ENCODE results near the gene MUC22. TPM values are rescaled to one million over a fixed set of nuclear protein-coding genes. Genes with fewer than 3 reads are reported as not detected.

MUC22 gene
- total RNA-seq (not detected), polyA plus RNA-seq (not detected), total RNA-seq (not detected)

DNA sequence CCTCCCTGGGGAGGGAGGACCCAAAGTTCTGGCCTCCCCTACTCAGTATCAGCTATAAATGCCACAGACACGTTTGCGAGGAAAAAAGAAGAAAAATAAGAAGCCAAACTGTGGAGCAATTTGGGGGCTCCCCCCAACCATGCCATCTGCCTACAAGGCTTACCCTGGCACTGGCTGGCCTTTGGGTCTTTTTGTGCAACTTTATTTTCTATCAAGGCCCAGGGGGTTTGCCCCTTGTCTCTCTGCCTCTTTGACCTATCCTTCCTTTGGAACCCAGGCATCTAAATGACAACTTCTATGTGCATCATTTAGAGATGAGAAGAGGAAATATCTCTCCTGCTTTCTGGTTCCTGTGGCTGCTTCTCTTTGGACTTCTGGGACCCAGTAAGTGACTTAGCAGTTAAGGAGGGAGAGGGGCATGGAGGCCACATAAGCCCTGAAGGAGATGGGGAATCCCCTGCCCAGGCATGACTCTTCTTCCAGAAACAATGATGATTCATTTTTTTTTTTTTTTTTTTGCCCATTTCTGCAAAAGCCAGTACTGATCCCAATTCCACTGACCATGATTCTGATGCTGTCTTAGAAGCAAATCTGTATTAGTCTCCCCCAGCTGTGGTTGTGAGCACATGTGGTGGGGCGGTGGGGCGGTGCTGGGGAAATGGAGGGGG, at the start of gene MUC22:
TSS of gene MUC22 (plus strand) at position 82 of the 668 bp plus-strand sequence. CDS start at position 315, 233 bp downstream.
- DNase-seq (no peak), ATAC-seq (no peak)
- Histone ChIP-seq H3K9me3 (ENCODE audit: control insufficient read depth in 2 of 3, low read length in 3 of 3) (no peaks in the 10 kb centered on the region), H3K27me3 (ENCODE audit: control insufficient read depth in 2 of 2, insufficient read depth in 2 of 2, low read length in 2 of 2) (no peaks in the 10 kb centered on the region), H3K4me3 (ENCODE audit: low read length) (no peak within 1 kb of the TSS), H3K27ac (ENCODE audit: low read depth, low read length) (no peak within 1 kb of the TSS), H3K36me3 (ENCODE audit: control insufficient read depth in 2 of 3, insufficient read depth in 3 of 3, low read length in 3 of 3) (no peaks in the 10 kb centered on the region), H3K4me1 (ENCODE audit: control insufficient read depth in 2 of 2, insufficient read depth in 2 of 2, low read length in 2 of 2) (no peaks in the 10 kb centered on the region)
- H3K4me1 Mint-ChIP-seq: no peaks in the 10 kb centered on the region
- intact Hi-C loops (cut with micrococcal nuclease): no loop called here
- H3K36me3 Mint-ChIP-seq: peaks cover 0 to 3% (median 0%) of the 10 kb centered on the region in 5 donors
- H3K9me3 Mint-ChIP-seq: peaks cover 0 to 6% (median 0%) of the 10 kb centered on the region in 11 donors
- H3K27me3 Mint-ChIP-seq: peaks cover 10 to 33% (median 21%) of the 10 kb centered on the region in 5 donors
- no peak within 1 kb of the TSS for H3K27ac Mint-ChIP-seq
- POLR2A ChIA-PET: no interaction called here
- CTCF ChIA-PET: no interaction called here
- H3K4me3 Mint-ChIP-seq: no peak within 1 kb of the TSS

DNA sequence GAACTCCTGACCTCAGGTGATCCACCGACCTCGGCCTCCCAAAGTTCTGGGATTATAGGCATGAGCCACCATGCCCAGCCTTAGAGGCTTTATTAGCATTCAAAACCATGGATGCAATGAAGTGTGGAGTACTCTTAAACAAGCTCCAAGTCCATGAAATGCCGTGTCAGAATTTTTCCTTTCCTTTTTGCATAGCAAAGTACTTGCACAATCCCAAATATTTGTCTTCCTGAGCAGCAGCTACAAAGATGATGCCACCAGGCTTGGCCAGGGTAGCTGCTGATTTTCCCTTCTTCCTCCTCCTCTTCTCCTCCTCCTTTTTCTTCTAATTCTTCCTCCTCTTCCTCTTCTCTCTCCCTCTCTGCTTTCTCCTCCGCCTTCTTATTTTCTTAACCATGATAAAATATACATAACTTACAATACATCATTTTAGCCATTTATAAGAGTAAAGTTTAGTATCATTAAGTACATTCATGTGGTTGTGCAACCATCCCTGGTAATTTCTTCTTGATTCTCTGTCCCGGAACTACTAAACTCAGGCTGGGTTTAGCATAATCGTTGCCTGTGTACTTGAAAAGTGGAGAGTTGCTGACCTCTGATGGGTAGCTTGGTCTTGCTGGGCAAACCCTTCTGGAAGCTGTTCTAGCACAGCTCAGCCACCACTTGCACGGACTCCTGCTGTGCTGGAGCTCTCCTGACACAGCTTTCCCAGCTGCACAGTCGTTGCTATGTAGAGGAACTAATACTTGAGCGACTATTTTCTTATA, 49.2 kb upstream of the MUC22 start:
- Histone ChIP-seq H3K9me3 (ENCODE audit: control insufficient read depth in 2 of 3, low read length in 3 of 3) (no peaks in the 10 kb centered on the region), H3K36me3 (ENCODE audit: control insufficient read depth in 2 of 3, insufficient read depth in 3 of 3, low read length in 3 of 3) (no peaks in the 10 kb centered on the region), H3K4me3 (ENCODE audit: low read length) (no peak overlapping the region), H3K27ac (ENCODE audit: low read depth, low read length) (no peak overlapping the region), H3K27me3 (ENCODE audit: control insufficient read depth in 2 of 2, insufficient read depth in 2 of 2, low read length in 2 of 2) (no peaks in the 10 kb centered on the region), H3K4me1 (ENCODE audit: control insufficient read depth in 2 of 2, insufficient read depth in 2 of 2, low read length in 2 of 2) (peaks cover under 1 to 6% of the 10 kb centered on the region in 2 donors)
- no peaks in the 10 kb centered on the region for H3K9me3 Mint-ChIP-seq
- no peak overlapping the region for H3K4me3 Mint-ChIP-seq
- peaks cover 10 to 58% (median 38%) of the 10 kb centered on the region in 5 donors for H3K27me3 Mint-ChIP-seq
- H3K4me1 Mint-ChIP-seq: peaks cover 15 to 34% (median 19%) of the 10 kb centered on the region in 7 donors
- peak overlapping the region in 1 of 9 donors; percentile 19 for H3K27ac Mint-ChIP-seq
- DNase-seq: no peak
- ChIA-PET POLR2A (interaction anchor here (0.9 kb wide), 1 partner anchor 12 kb away, joined by 3 read pairs; no protein-coding TSS in a partner anchor), CTCF (interaction anchor here (0.6 to 0.7 kb wide), 2 partner anchors 59 to 90 kb away, joined by 3 read pairs; no protein-coding TSS in a partner anchor)
- no peak for ATAC-seq
- intact Hi-C loops (cut with micrococcal nuclease): no loop called here
- H3K36me3 Mint-ChIP-seq: no peaks in the 10 kb centered on the region

DNA sequence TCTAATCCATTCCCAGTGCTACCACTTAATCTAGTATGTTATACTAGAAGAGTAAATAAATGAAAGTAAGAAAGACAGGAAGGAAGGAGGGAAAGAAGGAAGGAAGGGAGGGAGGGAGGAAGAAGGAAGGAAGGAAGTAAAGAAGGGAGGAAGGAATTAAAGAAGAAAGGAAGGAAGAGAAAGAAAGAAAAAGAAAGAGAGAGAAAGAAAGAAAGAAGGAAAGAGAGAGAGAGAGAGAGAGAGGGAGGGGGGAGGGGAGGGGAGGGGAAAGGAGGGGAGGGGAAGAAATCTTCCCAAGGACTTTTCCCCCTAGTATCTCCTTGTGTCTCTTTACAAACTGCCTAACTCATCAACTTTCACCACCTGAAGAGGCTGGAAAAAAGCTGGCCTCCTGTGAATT, 47.6 kb upstream of the MUC22 start:
- ATAC-seq (no peak), DNase-seq (no peak)
- POLR2A ChIA-PET: no interaction called here
- Mint-ChIP-seq H3K4me3 (no peak overlapping the region), H3K27me3 (peaks cover 10 to 48% (median 34%) of the 10 kb centered on the region in 5 donors), H3K9me3 (no peaks in the 10 kb centered on the region), H3K4me1 (peaks cover 3 to 21% (median 11%) of the 10 kb centered on the region in 7 donors), H3K36me3 (no peaks in the 10 kb centered on the region), H3K27ac (peak overlapping the region in 1 of 9 donors; percentile 28)
- Histone ChIP-seq H3K9me3 (ENCODE audit: control insufficient read depth in 2 of 3, low read length in 3 of 3) (no peaks in the 10 kb centered on the region), H3K4me1 (ENCODE audit: control insufficient read depth in 2 of 2, insufficient read depth in 2 of 2, low read length in 2 of 2) (no peaks in the 10 kb centered on the region), H3K27ac (ENCODE audit: low read depth, low read length) (no peak overlapping the region), H3K4me3 (ENCODE audit: low read length) (no peak overlapping the region), H3K36me3 (ENCODE audit: control insufficient read depth in 2 of 3, insufficient read depth in 3 of 3, low read length in 3 of 3) (no peaks in the 10 kb centered on the region), H3K27me3 (ENCODE audit: control insufficient read depth in 2 of 2, insufficient read depth in 2 of 2, low read length in 2 of 2) (no peaks in the 10 kb centered on the region)
- CTCF ChIA-PET: no interaction called here
- intact Hi-C loops (cut with micrococcal nuclease): no loop called here

DNA sequence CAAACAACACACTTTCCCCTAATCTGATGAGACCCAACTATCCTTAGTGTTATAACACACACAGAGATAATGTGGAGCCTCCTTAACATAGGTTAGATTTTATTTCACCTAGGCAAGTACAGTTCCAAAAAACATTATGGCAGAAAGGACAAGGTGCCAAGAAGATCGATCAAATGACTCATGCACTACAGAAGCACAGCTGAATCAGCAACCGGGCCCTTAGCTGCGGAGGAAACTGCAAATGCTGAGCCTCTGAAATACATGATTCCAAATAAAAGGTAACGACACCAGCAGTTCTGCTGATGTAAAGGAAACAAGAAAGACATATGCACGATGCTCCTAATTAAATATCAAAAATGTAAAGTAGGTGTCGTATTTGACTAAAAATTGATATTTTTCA, 46.6 kb upstream of the MUC22 start:
- no peak overlapping the region for H3K4me3 ChIP-seq (ENCODE audit: low read length)
- Mint-ChIP-seq H3K4me3 (no peak overlapping the region), H3K27ac (no peak overlapping the region), H3K36me3 (no peaks in the 10 kb centered on the region), H3K27me3 (peaks cover 10 to 44% (median 28%) of the 10 kb centered on the region in 5 donors), H3K9me3 (no peaks in the 10 kb centered on the region), H3K4me1 (peaks cover 0 to 15% (median 6%) of the 10 kb centered on the region in 7 donors)
- ChIA-PET POLR2A (no interaction called here), CTCF (no interaction called here)
- intact Hi-C loops (cut with micrococcal nuclease): no loop called here
- H3K4me1 ChIP-seq (ENCODE audit: control insufficient read depth in 2 of 2, insufficient read depth in 2 of 2, low read length in 2 of 2): no peaks in the 10 kb centered on the region
- H3K27ac ChIP-seq (ENCODE audit: low read depth, low read length): no peak overlapping the region
- no peak for DNase-seq
- ATAC-seq: no peak
- H3K36me3 ChIP-seq (ENCODE audit: control insufficient read depth in 2 of 3, insufficient read depth in 3 of 3, low read length in 3 of 3): no peaks in the 10 kb centered on the region
- no peaks in the 10 kb centered on the region for H3K9me3 ChIP-seq (ENCODE audit: control insufficient read depth in 2 of 3, low read length in 3 of 3)
- no peaks in the 10 kb centered on the region for H3K27me3 ChIP-seq (ENCODE audit: control insufficient read depth in 2 of 2, insufficient read depth in 2 of 2, low read length in 2 of 2)

DNA sequence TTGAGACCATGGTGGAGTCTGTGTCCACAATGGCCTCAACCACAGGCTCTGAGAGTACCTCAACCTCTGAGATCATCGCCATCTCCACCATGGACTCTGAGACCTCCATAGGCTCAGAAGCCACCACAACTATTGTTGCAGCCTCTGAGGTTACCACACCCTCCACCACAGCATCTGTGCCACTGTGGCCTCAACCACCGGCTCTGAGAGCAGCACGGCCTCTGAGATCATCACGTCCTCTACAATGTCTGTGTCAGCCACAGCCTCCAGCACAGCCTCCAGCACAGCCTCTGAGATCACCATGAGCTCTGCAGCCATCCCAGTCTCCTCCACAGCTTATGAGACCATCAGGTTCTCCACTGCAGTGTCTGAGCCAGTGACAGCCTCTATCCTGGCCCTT, 46.2 kb upstream of the MUC22 start:
- H3K27ac ChIP-seq (ENCODE audit: low read depth, low read length): no peak overlapping the region
- Mint-ChIP-seq H3K36me3 (no peaks in the 10 kb centered on the region), H3K4me3 (no peak overlapping the region), H3K9me3 (no peaks in the 10 kb centered on the region), H3K27me3 (peaks cover 9 to 43% (median 28%) of the 10 kb centered on the region in 5 donors), H3K4me1 (peaks cover 0 to 15% (median 6%) of the 10 kb centered on the region in 7 donors), H3K27ac (no peak overlapping the region)
- no peaks in the 10 kb centered on the region for H3K9me3 ChIP-seq (ENCODE audit: control insufficient read depth in 2 of 3, low read length in 3 of 3)
- H3K4me1 ChIP-seq (ENCODE audit: control insufficient read depth in 2 of 2, insufficient read depth in 2 of 2, low read length in 2 of 2): no peaks in the 10 kb centered on the region
- POLR2A ChIA-PET: no interaction called here
- no peaks in the 10 kb centered on the region for H3K36me3 ChIP-seq (ENCODE audit: control insufficient read depth in 2 of 3, insufficient read depth in 3 of 3, low read length in 3 of 3)
- DNase-seq (no peak), ATAC-seq (peak; percentile 60)
- intact Hi-C loops (cut with micrococcal nuclease): no loop called here
- H3K4me3 ChIP-seq (ENCODE audit: low read length): no peak overlapping the region
- CTCF ChIA-PET: no interaction called here
- no peaks in the 10 kb centered on the region for H3K27me3 ChIP-seq (ENCODE audit: control insufficient read depth in 2 of 2, insufficient read depth in 2 of 2, low read length in 2 of 2)

DNA sequence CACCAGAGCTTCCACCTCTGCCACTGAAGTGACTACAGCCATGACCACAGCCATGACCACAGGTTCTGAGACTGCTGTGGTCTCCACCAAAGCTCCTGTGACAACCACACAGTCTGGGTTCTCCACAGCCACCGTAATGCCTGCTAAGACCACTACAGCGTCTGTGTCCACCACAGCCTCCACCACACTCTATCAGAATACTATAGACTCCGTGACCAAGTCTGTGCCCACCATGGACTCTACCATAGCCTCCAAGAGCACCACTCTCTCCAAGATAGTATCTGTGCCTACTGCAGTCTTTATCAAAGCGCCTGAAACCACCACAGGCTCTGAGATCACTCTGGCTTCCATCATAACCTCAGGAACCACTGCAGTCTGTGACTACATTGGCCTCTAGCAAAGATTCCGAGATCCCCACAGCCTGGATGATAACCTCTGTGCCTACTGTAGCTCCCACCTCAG, 45.1 kb upstream of the MUC22 start:
- no peak overlapping the region for H3K27ac Mint-ChIP-seq
- H3K9me3 Mint-ChIP-seq: peaks cover 0 to 3% (median 0%) of the 10 kb centered on the region in 11 donors
- POLR2A ChIA-PET: no interaction called here
- Histone ChIP-seq H3K4me1 (ENCODE audit: control insufficient read depth in 2 of 2, insufficient read depth in 2 of 2, low read length in 2 of 2) (no peaks in the 10 kb centered on the region), H3K4me3 (ENCODE audit: low read length) (no peak overlapping the region), H3K27me3 (ENCODE audit: control insufficient read depth in 2 of 2, insufficient read depth in 2 of 2, low read length in 2 of 2) (no peaks in the 10 kb centered on the region), H3K36me3 (ENCODE audit: control insufficient read depth in 2 of 3, insufficient read depth in 3 of 3, low read length in 3 of 3) (no peaks in the 10 kb centered on the region), H3K9me3 (ENCODE audit: control insufficient read depth in 2 of 3, low read length in 3 of 3) (no peaks in the 10 kb centered on the region), H3K27ac (ENCODE audit: low read depth, low read length) (no peak overlapping the region)
- intact Hi-C loops (cut with micrococcal nuclease): no loop called here
- DNase-seq (no peak), ATAC-seq (peak; percentile 24)
- CTCF ChIA-PET: no interaction called here
- peaks cover 0 to 15% (median 6%) of the 10 kb centered on the region in 7 donors for H3K4me1 Mint-ChIP-seq
- H3K36me3 Mint-ChIP-seq: no peaks in the 10 kb centered on the region
- H3K27me3 Mint-ChIP-seq: peaks cover 10 to 44% (median 28%) of the 10 kb centered on the region in 5 donors
- no peak overlapping the region for H3K4me3 Mint-ChIP-seq

All from naive thymus-derived CD4-positive, alpha-beta T cell (primary cell).